Upper lobe of left lung (tissue), 6 donors: ENCODE measurements around the gene CDHR3. TPM values are rescaled to one million over a fixed set of nuclear protein-coding genes. Genes with fewer than 3 reads are reported as not detected.
A peak's percentile ranks its signal among the peaks of the same experiment; 100 is the strongest.

ENCODE experiments used
- ATAC-seq, 2 donors: fragments of 200-7000 bp; cut with Tn5 transposase; one replicate each; pipeline ENCODE4 v1.9.1; 2022; ENCODE audit warnings: mild to moderate bottlenecking in 2 of 2, moderate library complexity in 2 of 2; ENCODE audit not compliant: low FRiP score in 2 of 2
- DNase-seq, 2 donors: peaks; one replicate each; pipeline ENCODE4 v3.0.0-alpha.2; 2019 to 2020
- H3K27ac ChIP-seq, 4 donors: fragments of 200-600 bp; sonication (generic); one replicate each; pipeline ENCODE4 v1.5.1; 2016 to 2019
- H3K27me3 ChIP-seq, 4 donors: fragments of 200-600 bp; sonication (generic); one replicate each; pipeline ENCODE4 v1.5.1; 2017 to 2019
- H3K36me3 ChIP-seq, 4 donors: fragments of 200-600 bp; sonication (generic); one replicate each; pipeline ENCODE4 v1.5.1; 2016 to 2019
- H3K4me1 ChIP-seq, 4 donors: fragments of 200-600 bp; sonication (generic); one replicate each; pipeline ENCODE4 v1.5.1; 2018 to 2019
- H3K4me3 ChIP-seq, 4 donors: fragments of 200-600 bp; sonication (generic); one replicate each; pipeline ENCODE4 v1.5.1; 2017 to 2019; ENCODE audit warnings: mild to moderate bottlenecking in 2 of 4, moderate library complexity in 1 of 4
- H3K9me3 ChIP-seq, 4 donors: fragments of 200-600 bp; sonication (generic); one replicate each; pipeline ENCODE4 v1.5.1; 2018 to 2019
- EP300 ChIP-seq, 4 donors: sonication (generic); formaldehyde crosslinking; IDR thresholded peaks; one replicate each; pipeline ENCODE4 v1.5.1; 2017; ENCODE audit warnings: antibody characterized with exemption in 4 of 4, control low read depth in 2 of 4
- POLR2A ChIP-seq, 4 donors: fragments of 450-650 bp; IDR thresholded peaks; one replicate each; pipeline ENCODE4 v1.5.1; 2016 to 2017; ENCODE audit warnings: antibody characterized with exemption in 4 of 4, mild to moderate bottlenecking in 2 of 4
- POLR2AphosphoS5 ChIP-seq, 2 donors: sonication (generic); formaldehyde crosslinking; IDR thresholded peaks; one replicate each; pipeline ENCODE4 v1.5.1; 2017; ENCODE audit warnings: antibody characterized with exemption in 2 of 2
- WGBS, 2 donors: methylation state at CpG; one replicate each; pipeline ENCODE4 v1.1.5; 2017 to 2018; 5-methylcytosine and 5-hydroxymethylcytosine counted together
- total RNA-seq, 6 donors: library from RNA; depleted of rRNA in 4 of 6; stranded (reverse); fragments of >200 nt in 4 of 6; gene quantifications; one replicate each; pipeline versions ENCODE4 v1.1.0 to v1.2.1, GENCODE V29; 2016 to 2021
- TF ChIP-seq, protein P1 (sequence below), 6 experiments: fragments of 450-650 bp in 4 of 6; fragments of 200-600 bp in 2 of 6; sonication (generic) in 2 of 6; IDR thresholded peaks; one replicate each; pipeline ENCODE4 v1.5.1; 2016 to 2019; ENCODE audit warnings: antibody characterized with exemption in 6 of 6
- donor health status: DM: no; HTN: no; CAD: no; lungs with moderate emphysema.
- donor health status: DM: no; HTN: yes; CAD: no; lungs with severe emphysema.

CDHR3 gene
- total RNA-seq, 6 donors from 2014 or later, result 2.6 to 148 (median 32.8) TPM

- H3K36me3 ChIP-seq, result no peaks in the 10 kb centered on the region
- ATAC-seq, result no peak
- H3K4me1 ChIP-seq, result peaks cover 0 to 4% (median 0%) of the 10 kb centered on the region in 4 donors
- TF ChIP-seq, protein P1, sequence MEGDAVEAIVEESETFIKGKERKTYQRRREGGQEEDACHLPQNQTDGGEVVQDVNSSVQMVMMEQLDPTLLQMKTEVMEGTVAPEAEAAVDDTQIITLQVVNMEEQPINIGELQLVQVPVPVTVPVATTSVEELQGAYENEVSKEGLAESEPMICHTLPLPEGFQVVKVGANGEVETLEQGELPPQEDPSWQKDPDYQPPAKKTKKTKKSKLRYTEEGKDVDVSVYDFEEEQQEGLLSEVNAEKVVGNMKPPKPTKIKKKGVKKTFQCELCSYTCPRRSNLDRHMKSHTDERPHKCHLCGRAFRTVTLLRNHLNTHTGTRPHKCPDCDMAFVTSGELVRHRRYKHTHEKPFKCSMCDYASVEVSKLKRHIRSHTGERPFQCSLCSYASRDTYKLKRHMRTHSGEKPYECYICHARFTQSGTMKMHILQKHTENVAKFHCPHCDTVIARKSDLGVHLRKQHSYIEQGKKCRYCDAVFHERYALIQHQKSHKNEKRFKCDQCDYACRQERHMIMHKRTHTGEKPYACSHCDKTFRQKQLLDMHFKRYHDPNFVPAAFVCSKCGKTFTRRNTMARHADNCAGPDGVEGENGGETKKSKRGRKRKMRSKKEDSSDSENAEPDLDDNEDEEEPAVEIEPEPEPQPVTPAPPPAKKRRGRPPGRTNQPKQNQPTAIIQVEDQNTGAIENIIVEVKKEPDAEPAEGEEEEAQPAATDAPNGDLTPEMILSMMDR (IDR thresholded peaks at IDR 0.05), result no peak
- no peak for TF ChIP-seq POLR2A (IDR thresholded peaks at IDR 0.05)
- TF ChIP-seq POLR2AphosphoS5 (IDR thresholded peaks at IDR 0.05), result no peak
- no peak for TF ChIP-seq EP300 (IDR thresholded peaks at IDR 0.05)
- no peaks in the 10 kb centered on the region for H3K27me3 ChIP-seq
- DNase-seq, result no peak
- 74 to 75% methylated on average over 8 of the region's 8 CpGs for WGBS, 2 donors
- no peaks in the 10 kb centered on the region for H3K9me3 ChIP-seq
- H3K27ac ChIP-seq, result no peak overlapping the region
- no peak overlapping the region for H3K4me3 ChIP-seq
Measured at GRCh38 chr7:105975770-105976417, 12.8 kb downstream of the CDHR3 start.

DNA sequence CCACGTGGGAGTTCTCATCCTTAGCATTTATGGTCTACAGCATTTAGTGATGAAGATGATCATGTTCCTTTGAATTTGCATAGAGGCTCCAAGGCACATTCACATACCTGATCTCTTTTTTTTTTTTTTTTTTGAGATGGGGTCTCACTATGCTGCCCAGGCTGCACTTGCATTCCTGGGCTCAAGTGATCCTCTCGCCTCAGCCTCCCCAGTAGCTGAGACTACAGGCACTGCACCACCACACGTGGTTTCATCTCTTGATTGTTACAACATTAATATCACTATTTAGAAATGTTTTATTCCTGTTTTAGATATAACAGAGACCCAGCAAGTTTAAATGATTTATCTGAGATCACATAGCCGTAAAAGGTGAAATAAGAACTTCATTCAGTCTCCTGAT, 13.8 kb downstream of the CDHR3 start:
- TF ChIP-seq POLR2A (IDR thresholded peaks at IDR 0.05), result no peak
- no peak for TF ChIP-seq POLR2AphosphoS5 (IDR thresholded peaks at IDR 0.05)
- TF ChIP-seq EP300 (IDR thresholded peaks at IDR 0.05), result no peak
- TF ChIP-seq, protein P1 (IDR thresholded peaks at IDR 0.05), result no peak
- 92 to 94% methylated on average over 4 of the region's 4 CpGs for WGBS, 2 donors
- ATAC-seq, result no peak
- no peak overlapping the region for H3K27ac ChIP-seq
- H3K27me3 ChIP-seq, result no peaks in the 10 kb centered on the region
- DNase-seq, result no peak
- no peak overlapping the region for H3K4me3 ChIP-seq
- no peaks in the 10 kb centered on the region for H3K9me3 ChIP-seq
- H3K4me1 ChIP-seq, result peaks cover 0 to 4% (median 0%) of the 10 kb centered on the region in 4 donors
- H3K36me3 ChIP-seq, result no peaks in the 10 kb centered on the region

- Histone ChIP-seq H3K27ac (no peak overlapping the region), H3K4me3 (no peak overlapping the region), H3K27me3 (no peaks in the 10 kb centered on the region), H3K36me3 (no peaks in the 10 kb centered on the region), H3K4me1 (peaks cover 0 to 4% (median 0%) of the 10 kb centered on the region in 4 donors), H3K9me3 (no peaks in the 10 kb centered on the region)
- DNase-seq (peak in 1 of 2 donors; percentile 74), ATAC-seq (peak; percentile 39 to 68)
- 48 to 70% methylated on average over 3 of the region's 3 CpGs for WGBS, 2 donors
- TF ChIP-seq POLR2AphosphoS5 (IDR thresholded peaks at IDR 0.05) (peak in 1 of 2 donors; percentile 20), POLR2A (IDR thresholded peaks at IDR 0.05) (no peak), EP300 (IDR thresholded peaks at IDR 0.05) (peak in 1 of 4 donors; percentile 19)
- TF ChIP-seq, protein P1 (IDR thresholded peaks at IDR 0.05), result no peak
Measured at GRCh38 chr7:105978035-105978434, 15.0 kb downstream of the CDHR3 start.

DNA sequence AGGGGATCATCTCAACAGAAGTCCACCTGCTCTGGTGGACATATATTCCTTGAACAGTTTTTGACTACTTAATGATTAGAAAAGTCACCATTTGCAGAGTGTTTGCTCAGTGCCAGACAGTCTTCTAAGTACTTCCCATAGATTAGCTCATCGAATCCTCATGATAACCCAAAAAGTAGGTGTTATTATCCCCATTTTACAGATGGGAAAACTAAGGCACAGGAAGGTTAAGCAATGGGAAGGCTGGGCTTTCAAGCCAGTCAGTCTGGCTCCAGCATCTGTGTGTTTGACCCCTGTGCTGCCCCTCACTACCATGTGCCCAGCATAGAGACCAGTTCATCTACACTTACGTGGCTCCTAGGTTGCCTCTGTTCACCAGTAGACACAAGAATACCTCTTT, 15.9 kb downstream of the CDHR3 start:
- DNase-seq (no peak), ATAC-seq (no peak)
- Histone ChIP-seq H3K36me3 (no peaks in the 10 kb centered on the region), H3K27me3 (no peaks in the 10 kb centered on the region), H3K9me3 (no peaks in the 10 kb centered on the region), H3K27ac (no peak overlapping the region), H3K4me1 (peaks cover 0 to 4% (median 0%) of the 10 kb centered on the region in 4 donors), H3K4me3 (no peak overlapping the region)
- WGBS, 2 donors, result 88 to 96% methylated on average over 2 of the region's 2 CpGs
- TF ChIP-seq EP300 (IDR thresholded peaks at IDR 0.05) (no peak), POLR2A (IDR thresholded peaks at IDR 0.05) (no peak), POLR2AphosphoS5 (IDR thresholded peaks at IDR 0.05) (no peak)
- TF ChIP-seq, protein P1 (IDR thresholded peaks at IDR 0.05), result no peak

DNA sequence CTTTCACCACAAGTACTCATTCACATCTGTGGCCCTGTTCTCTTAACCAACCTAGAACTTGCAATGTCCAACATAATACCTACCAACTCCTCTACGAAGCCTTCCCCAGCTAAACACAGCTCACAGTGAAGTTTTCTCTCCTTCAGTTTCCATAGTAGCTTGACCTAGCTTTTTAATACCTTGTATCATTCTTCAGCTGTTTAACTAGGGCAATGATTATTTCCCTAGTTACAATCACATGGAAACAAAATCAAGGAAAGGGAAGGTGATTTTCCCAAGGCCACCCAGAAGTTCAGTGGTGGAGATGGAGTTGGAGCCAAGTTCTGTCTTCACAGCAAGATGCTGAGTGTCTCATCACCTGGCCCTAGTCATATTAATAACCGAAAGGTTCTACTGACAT, 16.3 kb downstream of the CDHR3 start:
- TF ChIP-seq EP300 (IDR thresholded peaks at IDR 0.05) (no peak), POLR2A (IDR thresholded peaks at IDR 0.05) (no peak), POLR2AphosphoS5 (IDR thresholded peaks at IDR 0.05) (no peak)
- TF ChIP-seq, protein P1 (IDR thresholded peaks at IDR 0.05), result no peak
- DNase-seq, result no peak
- no peaks in the 10 kb centered on the region for H3K9me3 ChIP-seq
- no peak for ATAC-seq
- 88 to 98% methylated on average over 2 of the region's 2 CpGs for WGBS, 2 donors
- no peaks in the 10 kb centered on the region for H3K36me3 ChIP-seq
- H3K4me3 ChIP-seq, result no peak overlapping the region
- H3K27me3 ChIP-seq, result no peaks in the 10 kb centered on the region
- H3K4me1 ChIP-seq, result peaks cover 0 to 4% (median 0%) of the 10 kb centered on the region in 4 donors
- H3K27ac ChIP-seq, result no peak overlapping the region
